Measurements from ENCODE around the gene FMNL2.

The FMNL2 gene

GRCh38 chr2:152565884-152566727, 231.1 kb downstream of the FMNL2 start:
- TF ChIP-seq, protein P1, sequence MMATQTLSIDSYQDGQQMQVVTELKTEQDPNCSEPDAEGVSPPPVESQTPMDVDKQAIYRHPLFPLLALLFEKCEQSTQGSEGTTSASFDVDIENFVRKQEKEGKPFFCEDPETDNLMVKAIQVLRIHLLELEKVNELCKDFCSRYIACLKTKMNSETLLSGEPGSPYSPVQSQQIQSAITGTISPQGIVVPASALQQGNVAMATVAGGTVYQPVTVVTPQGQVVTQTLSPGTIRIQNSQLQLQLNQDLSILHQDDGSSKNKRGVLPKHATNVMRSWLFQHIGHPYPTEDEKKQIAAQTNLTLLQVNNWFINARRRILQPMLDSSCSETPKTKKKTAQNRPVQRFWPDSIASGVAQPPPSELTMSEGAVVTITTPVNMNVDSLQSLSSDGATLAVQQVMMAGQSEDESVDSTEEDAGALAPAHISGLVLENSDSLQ (IDR thresholded peaks at IDR 0.05): no peak
- DNase-seq (ENCODE audit: extremely low spot score): no peak
- POLR2A ChIA-PET: no interaction called here
- CTCF ChIA-PET: no interaction called here

- no peak for DNase-seq (ENCODE audit: extremely low spot score)
- TF ChIP-seq SUZ12 (IDR thresholded peaks at IDR 0.05): no peak
- CTCF ChIA-PET: no interaction called here
- POLR2A ChIA-PET: no interaction called here
Measured at GRCh38 chr2:152566728-152567069, 231.7 kb downstream of the FMNL2 start.

DNA sequence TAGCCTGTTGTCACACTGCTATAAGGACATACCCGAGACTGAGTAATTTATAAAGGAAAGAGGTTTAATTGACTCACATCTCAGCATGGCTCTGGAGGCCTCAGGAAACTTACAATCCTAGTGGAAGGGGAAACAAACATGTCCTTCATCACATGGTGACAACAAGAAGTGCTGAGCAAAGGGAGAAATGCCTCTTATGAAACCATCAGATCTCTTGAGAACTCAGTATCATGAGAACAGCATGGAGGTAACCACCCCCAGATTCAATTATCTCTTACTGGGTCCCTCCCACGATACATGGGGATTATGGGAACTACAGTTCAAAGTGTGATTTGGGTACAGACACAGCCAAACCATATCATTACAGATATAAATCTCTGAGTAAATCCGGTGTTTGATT, 233.6 kb downstream of the FMNL2 start:
- ChIA-PET POLR2A (no interaction called here), CTCF (interaction anchor here (0.5 kb wide), 2 partner anchors 48 to 78 kb away, joined by 3 to 7 read pairs; no protein-coding TSS in a partner anchor)
- TF ChIP-seq BHLHE40 (IDR thresholded peaks at IDR 0.05; ENCODE audit: borderline replicate concordance): no peak
- no peak for TF ChIP-seq SUZ12 (IDR thresholded peaks at IDR 0.05)
- TF ChIP-seq ARNT (IDR thresholded peaks at IDR 0.05): no peak
- no peak for TF ChIP-seq SP1 (IDR thresholded peaks at IDR 0.05)
- TF ChIP-seq, protein P1 (IDR thresholded peaks at IDR 0.05): no peak
- TF ChIP-seq CTBP1 (IDR thresholded peaks at IDR 0.05; ENCODE audit: borderline replicate concordance): no peak
- no peak for TF ChIP-seq FOXA1 (IDR thresholded peaks at IDR 0.05)
- no peak for TF ChIP-seq ZNF384 (IDR thresholded peaks at IDR 0.05)
- TF ChIP-seq FOXM1 (IDR thresholded peaks at IDR 0.05; ENCODE audit: borderline replicate concordance): no peak
- no peak for DNase-seq (ENCODE audit: extremely low spot score)

DNA sequence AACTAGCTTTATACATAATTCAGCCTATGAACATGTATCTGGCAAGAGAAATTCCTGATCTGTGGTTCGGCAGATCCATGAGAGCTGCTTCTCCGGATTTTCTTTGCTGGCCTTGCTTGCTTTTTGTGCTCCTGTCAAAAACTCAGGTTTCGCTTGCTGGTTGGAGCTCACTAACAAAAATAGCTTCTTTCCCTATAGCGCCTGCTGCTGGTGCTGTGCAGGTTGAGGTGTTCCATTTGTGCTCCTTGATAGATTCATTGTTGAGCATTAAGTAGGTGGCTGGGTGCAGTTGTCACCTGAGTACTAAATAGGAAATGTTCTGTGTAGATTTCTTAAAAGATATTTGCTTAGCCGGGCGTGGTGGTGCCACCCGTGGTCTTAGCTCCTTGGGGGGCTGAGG, 234.2 kb downstream of the FMNL2 start:
- no peak for DNase-seq (ENCODE audit: extremely low spot score)
- ChIA-PET POLR2A (no interaction called here), CTCF (interaction anchor here (0.5 to 0.7 kb wide), 3 partner anchors 11 to 78 kb away, joined by 3 to 7 read pairs (median 4); no protein-coding TSS in a partner anchor)
- TF ChIP-seq CTBP1 (IDR thresholded peaks at IDR 0.05; ENCODE audit: borderline replicate concordance) (no peak), SP1 (IDR thresholded peaks at IDR 0.05) (no peak), FOXA1 (IDR thresholded peaks at IDR 0.05) (no peak), SUZ12 (IDR thresholded peaks at IDR 0.05) (no peak), ARNT (IDR thresholded peaks at IDR 0.05) (no peak), ELF4 (IDR thresholded peaks at IDR 0.05) (no peak), FOXK2 (IDR thresholded peaks at IDR 0.05) (no peak), NFRKB (IDR thresholded peaks at IDR 0.05) (no peak), BHLHE40 (IDR thresholded peaks at IDR 0.05; ENCODE audit: borderline replicate concordance) (no peak), L3MBTL2 (conservative IDR thresholded peaks at IDR 0.05) (no peak)
- TF ChIP-seq, protein P1 (IDR thresholded peaks at IDR 0.05): no peak

DNA sequence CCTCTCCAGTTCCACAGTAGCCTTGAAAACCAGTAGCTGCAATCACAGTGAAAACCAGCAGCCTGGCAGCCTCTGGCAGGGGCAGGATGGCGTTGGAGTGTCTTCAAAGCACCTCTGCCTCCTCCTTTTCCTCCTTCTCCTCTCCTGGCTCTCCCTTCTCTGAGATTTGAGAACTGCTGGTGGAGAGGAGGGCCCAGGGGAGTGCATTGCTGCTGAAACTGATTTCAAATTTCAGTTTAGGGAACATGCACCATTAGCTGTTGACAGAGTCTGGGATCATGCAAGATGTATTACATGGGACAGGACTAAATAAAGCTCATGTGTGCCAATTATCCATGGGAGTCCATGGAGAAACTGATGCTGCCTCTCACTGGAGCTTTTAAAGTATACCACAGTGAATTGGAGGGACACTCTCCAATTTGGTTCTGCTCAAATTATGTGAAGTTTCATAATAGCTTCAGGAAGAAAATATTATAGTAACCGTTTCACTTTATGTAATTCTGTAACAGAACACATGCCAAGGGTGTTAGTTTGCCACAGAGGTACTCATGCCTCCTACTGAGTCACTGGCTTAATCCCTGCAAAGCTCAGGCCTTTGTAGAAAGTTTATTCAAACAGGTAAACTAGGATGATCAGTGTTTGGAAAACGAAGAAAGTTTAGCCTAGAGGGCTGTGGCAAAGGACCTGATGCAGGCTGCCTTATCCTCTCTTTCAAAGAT, 236.2 kb downstream of the FMNL2 start:
- CTCF ChIA-PET: no interaction called here
- no peak for DNase-seq (ENCODE audit: extremely low spot score)
- POLR2A ChIA-PET: no interaction called here
- no peak for TF ChIP-seq SP1 (IDR thresholded peaks at IDR 0.05)
- TF ChIP-seq ELF4 (IDR thresholded peaks at IDR 0.05): no peak
- no peak for TF ChIP-seq BHLHE40 (IDR thresholded peaks at IDR 0.05; ENCODE audit: borderline replicate concordance)
- no peak for TF ChIP-seq SUZ12 (IDR thresholded peaks at IDR 0.05)
- no peak for TF ChIP-seq FOXM1 (IDR thresholded peaks at IDR 0.05; ENCODE audit: borderline replicate concordance)

GRCh38 chr2:152572031-152572430, 237.1 kb downstream of the FMNL2 start:
- no peak for DNase-seq (ENCODE audit: extremely low spot score)
- no peak for TF ChIP-seq ARNT (IDR thresholded peaks at IDR 0.05)
- ChIA-PET POLR2A (no interaction called here), CTCF (no interaction called here)

DNA sequence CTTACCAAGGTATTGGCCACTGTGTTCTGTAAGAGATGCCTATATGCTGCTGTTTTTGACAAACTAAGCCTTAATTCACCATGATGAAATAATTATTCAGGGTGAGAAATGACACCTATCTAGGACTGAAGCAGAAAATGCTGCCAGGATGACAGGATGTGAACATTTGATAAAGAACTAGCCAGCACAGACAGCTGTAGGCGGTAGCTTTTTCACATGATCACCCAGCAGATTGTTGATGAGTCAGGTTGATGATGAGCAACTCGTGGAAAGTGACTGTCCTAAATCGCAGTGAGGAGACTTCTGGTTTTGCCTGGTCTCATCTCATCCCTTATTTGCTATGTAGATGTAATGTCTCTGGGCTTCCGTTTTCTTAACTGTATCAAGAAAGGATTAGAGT, 238.2 kb downstream of the FMNL2 start:
- TF ChIP-seq ELF4 (IDR thresholded peaks at IDR 0.05) (no peak), HDGF (IDR thresholded peaks at IDR 0.05; ENCODE audit: borderline replicate concordance) (no peak), CTBP1 (IDR thresholded peaks at IDR 0.05; ENCODE audit: borderline replicate concordance) (no peak), SUZ12 (IDR thresholded peaks at IDR 0.05) (no peak), L3MBTL2 (conservative IDR thresholded peaks at IDR 0.05) (no peak), FOXM1 (IDR thresholded peaks at IDR 0.05; ENCODE audit: borderline replicate concordance) (no peak), ARNT (IDR thresholded peaks at IDR 0.05) (no peak), NFRKB (IDR thresholded peaks at IDR 0.05) (no peak), FOXA1 (IDR thresholded peaks at IDR 0.05) (no peak), LEF1 (IDR thresholded peaks at IDR 0.05; ENCODE audit: borderline replicate concordance) (no peak), ZNF384 (IDR thresholded peaks at IDR 0.05) (no peak)
- TF ChIP-seq, protein P1 (IDR thresholded peaks at IDR 0.05): no peak
- DNase-seq (ENCODE audit: extremely low spot score): no peak
- CTCF ChIA-PET: no interaction called here
- POLR2A ChIA-PET: no interaction called here

Measured in HEK293T (cell line).